ENCODE results near the gene RERE.
"Not testable (repeated sequence)": the region's sequence is repeated elsewhere in the genome, so short reads cannot be mapped to it uniquely, and the experiment has no call there.

Gene RERE

GRCh38 chr1:8602471-8603219 lies 214.8 kb downstream of the RERE start:
- no peak for DNase-seq (ENCODE audit: low spot score)

GRCh38 chr1:8600336-8600735 lies 217.1 kb downstream of the RERE start:
- DNase-seq (ENCODE audit: low spot score) = no peak

- DNase-seq (ENCODE audit: low spot score) = no peak
Observed at GRCh38 chr1:8599646-8600212, 217.7 kb downstream of the RERE start.

- DNase-seq (ENCODE audit: low spot score) = no peak
Observed at GRCh38 chr1:8598783-8599182, 218.7 kb downstream of the RERE start.

GRCh38 chr1:8598060-8598724 lies 219.2 kb downstream of the RERE start:
- peak; percentile 36 for DNase-seq (ENCODE audit: low spot score)

GRCh38 chr1:8597455-8597854 lies 220.0 kb downstream of the RERE start:
- no peak for DNase-seq (ENCODE audit: low spot score)

- no peak for DNase-seq (ENCODE audit: low spot score)
Observed at GRCh38 chr1:8595941-8596340, 221.5 kb downstream of the RERE start.

GRCh38 chr1:8595332-8595731 lies 222.1 kb downstream of the RERE start:
- DNase-seq (ENCODE audit: low spot score) = no peak

- DNase-seq (ENCODE audit: low spot score) = not testable (repeated sequence)
Observed at GRCh38 chr1:8593292-8593691, 224.1 kb downstream of the RERE start.

GRCh38 chr1:8591569-8591968 lies 225.9 kb downstream of the RERE start:
- DNase-seq (ENCODE audit: low spot score) = no peak

GRCh38 chr1:8590721-8591351 lies 226.6 kb downstream of the RERE start:
- no peak for DNase-seq (ENCODE audit: low spot score)

GRCh38 chr1:8589571-8589970 lies 227.9 kb downstream of the RERE start:
- no peak for DNase-seq (ENCODE audit: low spot score)

GRCh38 chr1:8587784-8588183 lies 229.7 kb downstream of the RERE start:
- no peak for DNase-seq (ENCODE audit: low spot score)

GRCh38 chr1:8586438-8586837 lies 231.0 kb downstream of the RERE start:
- no peak for DNase-seq (ENCODE audit: low spot score)

GRCh38 chr1:8584316-8584715 lies 233.1 kb downstream of the RERE start:
- DNase-seq (ENCODE audit: low spot score) = no peak

- no peak for DNase-seq (ENCODE audit: low spot score)
Observed at GRCh38 chr1:8583031-8583430, 234.4 kb downstream of the RERE start.

- no peak for DNase-seq (ENCODE audit: low spot score)
Observed at GRCh38 chr1:8580566-8580965, 236.9 kb downstream of the RERE start.

GRCh38 chr1:8578936-8579335 lies 238.5 kb downstream of the RERE start:
- no peak for DNase-seq (ENCODE audit: low spot score)

- DNase-seq (ENCODE audit: low spot score) = no peak
Observed at GRCh38 chr1:8578132-8578877, 239.1 kb downstream of the RERE start.

- DNase-seq (ENCODE audit: low spot score) = no peak
Observed at GRCh38 chr1:8574985-8575384, 242.5 kb downstream of the RERE start.

GRCh38 chr1:8572106-8572505 lies 245.3 kb downstream of the RERE start:
- DNase-seq (ENCODE audit: low spot score) = no peak
